HEK293T (cell line): ENCODE measurements around the gene CCIN.

Experiments
- BHLHE40 ChIP-seq: fragments of 450-650 bp; IDR thresholded peaks from 2 replicates; pipeline ENCODE4 v1.6.1; 2016; ENCODE audit warnings: mild to moderate bottlenecking, moderate library complexity, borderline replicate concordance
- CTBP1 ChIP-seq: fragments of 450-650 bp; IDR thresholded peaks from 2 replicates; pipeline ENCODE4 v1.6.1; 2016; ENCODE audit warnings: borderline replicate concordance
- ELF4 ChIP-seq: fragments of 450-650 bp; IDR thresholded peaks from 2 replicates; pipeline ENCODE4 v1.6.1; 2017; ENCODE audit warnings: antibody characterized with exemption
- FOXA1 ChIP-seq: fragments of 450-650 bp; IDR thresholded peaks from 2 replicates; pipeline ENCODE4 v1.6.1; 2016; ENCODE audit warnings: mild to moderate bottlenecking
- HDGF ChIP-seq: fragments of 450-650 bp; IDR thresholded peaks from 2 replicates; pipeline ENCODE4 v1.6.1; 2017; ENCODE audit warnings: antibody characterized with exemption, borderline replicate concordance
- LEF1 ChIP-seq: fragments of 450-650 bp; IDR thresholded peaks from 2 replicates; pipeline ENCODE4 v1.6.1; 2017; ENCODE audit warnings: mild to moderate bottlenecking, borderline replicate concordance
- NFRKB ChIP-seq: fragments of 450-650 bp; IDR thresholded peaks from 2 replicates; pipeline ENCODE4 v1.6.1; 2016; ENCODE audit warnings: mild to moderate bottlenecking, moderate library complexity
- SUZ12 ChIP-seq: fragments of 450-650 bp; IDR thresholded peaks from 2 replicates; pipeline ENCODE4 v1.6.1; 2016; ENCODE audit warnings: mild to moderate bottlenecking

- TF ChIP-seq HDGF (no peak), BHLHE40 (no peak), NFRKB (no peak), LEF1 (no peak), SUZ12 (no peak), FOXA1 (no peak), CTBP1 (no peak), ELF4 (no peak)
Observed at GRCh38 chr9:36177571-36177970, 8.4 kb downstream of the CCIN start.
